HG02763 (cell line): Measurements from ENCODE around the gene TMEM42.

Source experiments
- ATAC-seq: cut with Tn5 transposase; IDR thresholded peaks from one replicate; pipeline ENCODE4 v1.9.1; 2021; ENCODE audit warnings: mild to moderate bottlenecking, moderate library complexity; ENCODE audit not compliant: unreplicated experiment

Gene TMEM42

GRCh38 chr3:44870375-44871061, 8.8 kb downstream of the TMEM42 start:
- ATAC-seq: no peak

GRCh38 chr3:44874308-44874707, 12.6 kb downstream of the TMEM42 start, which contains the start of gene TGM4:
Gene TGM4 (plus strand): TSS chr3:44874608. CDS start chr3:44874679, 71 bp downstream.
- ATAC-seq: no peak

GRCh38 chr3:44875596-44875995, 13.9 kb downstream of the TMEM42 start:
- ATAC-seq: no peak

- no peak for ATAC-seq
These were observed 15.6 kb downstream of the TMEM42 start for GRCh38 chr3:44877333-44877732.

GRCh38 chr3:44880284-44880683, 18.6 kb downstream of the TMEM42 start:
- no peak for ATAC-seq

- no peak for ATAC-seq
These were observed 21.7 kb downstream of the TMEM42 start for GRCh38 chr3:44883213-44883955.

- no peak for ATAC-seq
These were observed 22.3 kb downstream of the TMEM42 start for GRCh38 chr3:44883999-44884431.

GRCh38 chr3:44885618-44886017, 23.9 kb downstream of the TMEM42 start:
- no peak for ATAC-seq

- no peak for ATAC-seq
These were observed 24.8 kb downstream of the TMEM42 start for GRCh38 chr3:44886561-44886960.

GRCh38 chr3:44887101-44887500, 25.4 kb downstream of the TMEM42 start:
- ATAC-seq: no peak

GRCh38 chr3:44890258-44890657, 28.5 kb downstream of the TMEM42 start:
- ATAC-seq: no peak

GRCh38 chr3:44890852-44891251, 29.1 kb downstream of the TMEM42 start:
- ATAC-seq: no peak

GRCh38 chr3:44892689-44893088, 31.0 kb downstream of the TMEM42 start:
- no peak for ATAC-seq

GRCh38 chr3:44893097-44893496, 31.4 kb downstream of the TMEM42 start:
- no peak for ATAC-seq

- no peak for ATAC-seq
These were observed 32.8 kb downstream of the TMEM42 start for GRCh38 chr3:44894485-44894884.

GRCh38 chr3:44896440-44896839, 34.7 kb downstream of the TMEM42 start:
- no peak for ATAC-seq

- ATAC-seq: no peak
These were observed 38.1 kb downstream of the TMEM42 start for GRCh38 chr3:44899683-44900367.

GRCh38 chr3:44902628-44903027, 40.9 kb downstream of the TMEM42 start:
- no peak for ATAC-seq

- ATAC-seq: no peak
These were observed 41.6 kb downstream of the TMEM42 start for GRCh38 chr3:44903314-44903713.

- no peak for ATAC-seq
These were observed 42.0 kb downstream of the TMEM42 start for GRCh38 chr3:44903751-44904150.

GRCh38 chr3:44905446-44906157, 43.9 kb downstream of the TMEM42 start:
- no peak for ATAC-seq
